ENCODE data around the gene HPCAL4. TPM values are rescaled to one million over a fixed set of nuclear protein-coding genes. Genes with fewer than 3 reads are reported as not detected.

HPCAL4 gene
- total and polyA plus RNA-seq, 9 of the 15 experiments (the other 6 are each of a cell fraction or from before 2014, with no cell fraction given) = 0.01 to 0.04 (median 0.04) TPM; not detected in 4

- TF ChIP-seq CREM (IDR thresholded peaks at IDR 0.05; ENCODE audit: low read depth) (no peak), RBM17 (IDR thresholded peaks at IDR 0.05; ENCODE audit: borderline replicate concordance, low read depth, low read length) (no peak), MAZ (CRISPR knock-in tag; conservative IDR thresholded peaks at IDR 0.05 in 1 of 2, IDR thresholded peaks at IDR 0.05 in 1 of 2) (no peak), JUN (IDR thresholded peaks at IDR 0.05; ENCODE audit: borderline replicate concordance, low read depth, low read length) (no peak), JUN (CRISPR knock-in tag; IDR thresholded peaks at IDR 0.05; ENCODE audit: borderline replicate concordance) (no peak), MYC (IDR thresholded peaks at IDR 0.05; ENCODE audit: low read depth, low read length) (no peak), MYC (CRISPR knock-in tag; IDR thresholded peaks at IDR 0.05; ENCODE audit: borderline replicate concordance, low read depth) (no peak), MCM3 (IDR thresholded peaks at IDR 0.05) (no peak), CHCHD3 (CRISPR knock-in tag; IDR thresholded peaks at IDR 0.05) (no peak), CEBPG (CRISPR knock-in tag; IDR thresholded peaks at IDR 0.05) (no peak), CEBPG (tag; conservative IDR thresholded peaks at IDR 0.05 in 1 of 2, IDR thresholded peaks at IDR 0.05 in 1 of 2) (no peak), KLF1 (tag; IDR thresholded peaks at IDR 0.05) (0 out of 2 replicates have a peak, but pooled peaks have one; percentile 32), ZBTB11 (CRISPR knock-in tag; IDR thresholded peaks at IDR 0.05) (no peak), HOXB6 (CRISPR knock-in tag; IDR thresholded peaks at IDR 0.05; ENCODE audit: borderline replicate concordance) (no peak), RFX7 (CRISPR knock-in tag; IDR thresholded peaks at IDR 0.05) (no peak), PTTG1 (tag; IDR thresholded peaks at IDR 0.05; ENCODE audit: low read depth) (0 out of 2 replicates have a peak, but pooled peaks have one; percentile 18), MLLT1 (IDR thresholded peaks at IDR 0.05) (no peak), ZNF511 (CRISPR knock-in tag; IDR thresholded peaks at IDR 0.05) (no peak), CHD4 (IDR thresholded peaks at IDR 0.05; ENCODE audit: insufficient read depth, insufficient replicate concordance, low read depth, low read length, poor library complexity, severe bottlenecking) (no peak), SP1 (CRISPR knock-in tag; IDR thresholded peaks at IDR 0.05) (no peak)
These were observed 35.5 kb downstream of the HPCAL4 start (continued) for GRCh38 chr1:39655578-39656268.
